ENCODE results near the gene USP28.

DNA sequence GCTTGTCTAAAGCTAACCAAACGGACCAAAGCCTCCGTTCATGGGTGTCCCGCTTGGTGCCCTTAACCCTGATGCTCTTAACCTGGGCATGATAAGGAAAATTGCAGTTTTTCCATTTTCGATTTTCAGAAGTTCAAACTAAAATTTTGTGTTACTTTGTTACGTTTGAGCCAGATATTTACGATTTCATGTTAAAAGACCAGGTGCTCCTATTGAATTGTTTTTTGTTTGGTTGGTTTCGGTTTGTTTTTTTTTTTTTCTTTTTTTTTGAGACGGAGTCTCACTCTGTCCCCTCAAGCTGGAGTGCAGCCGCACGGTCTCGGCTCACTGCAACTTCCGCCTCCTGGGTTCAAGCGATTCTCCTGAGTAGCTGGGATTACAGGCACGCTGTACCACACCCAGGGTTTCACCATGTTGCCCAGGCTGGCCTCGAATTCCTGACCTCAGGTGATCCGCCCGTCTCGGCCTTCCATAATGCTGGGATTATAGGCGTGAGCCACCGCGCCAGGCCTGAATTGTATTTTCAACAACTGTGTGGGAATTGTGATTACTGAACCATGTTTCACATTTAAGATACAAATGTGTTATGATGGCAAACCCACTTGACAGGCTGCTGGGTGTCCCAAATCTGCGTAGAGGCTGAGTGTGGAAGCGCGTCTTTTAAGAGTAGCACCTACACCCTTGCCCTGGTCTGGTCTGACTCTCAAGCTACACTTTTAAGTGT is 864 bp upstream of the USP28 start:
- TF ChIP-seq, protein P1, sequence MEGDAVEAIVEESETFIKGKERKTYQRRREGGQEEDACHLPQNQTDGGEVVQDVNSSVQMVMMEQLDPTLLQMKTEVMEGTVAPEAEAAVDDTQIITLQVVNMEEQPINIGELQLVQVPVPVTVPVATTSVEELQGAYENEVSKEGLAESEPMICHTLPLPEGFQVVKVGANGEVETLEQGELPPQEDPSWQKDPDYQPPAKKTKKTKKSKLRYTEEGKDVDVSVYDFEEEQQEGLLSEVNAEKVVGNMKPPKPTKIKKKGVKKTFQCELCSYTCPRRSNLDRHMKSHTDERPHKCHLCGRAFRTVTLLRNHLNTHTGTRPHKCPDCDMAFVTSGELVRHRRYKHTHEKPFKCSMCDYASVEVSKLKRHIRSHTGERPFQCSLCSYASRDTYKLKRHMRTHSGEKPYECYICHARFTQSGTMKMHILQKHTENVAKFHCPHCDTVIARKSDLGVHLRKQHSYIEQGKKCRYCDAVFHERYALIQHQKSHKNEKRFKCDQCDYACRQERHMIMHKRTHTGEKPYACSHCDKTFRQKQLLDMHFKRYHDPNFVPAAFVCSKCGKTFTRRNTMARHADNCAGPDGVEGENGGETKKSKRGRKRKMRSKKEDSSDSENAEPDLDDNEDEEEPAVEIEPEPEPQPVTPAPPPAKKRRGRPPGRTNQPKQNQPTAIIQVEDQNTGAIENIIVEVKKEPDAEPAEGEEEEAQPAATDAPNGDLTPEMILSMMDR (IDR thresholded peaks at IDR 0.05): no peak
- TF ChIP-seq POLR2AphosphoS5 (IDR thresholded peaks at IDR 0.05; ENCODE audit: insufficient read depth in 1 of 2, low read depth in 1 of 2): no peak
- TF ChIP-seq POLR2A (IDR thresholded peaks at IDR 0.05): no peak

Data from vagina (tissue), 2 donors.